Cortex of kidney (tissue), 1 donor: ENCODE measurements around the gene TRIM45.
"Not testable (repeated sequence)": the region's sequence is repeated elsewhere in the genome, so short reads cannot be mapped to it uniquely, and the experiment has no call there.

Experiments used
- DNase-seq: peaks from one replicate; lab custom pipeline; 2025; lab: John Stamatoyannopoulos, UW

Gene TRIM45, protein sequence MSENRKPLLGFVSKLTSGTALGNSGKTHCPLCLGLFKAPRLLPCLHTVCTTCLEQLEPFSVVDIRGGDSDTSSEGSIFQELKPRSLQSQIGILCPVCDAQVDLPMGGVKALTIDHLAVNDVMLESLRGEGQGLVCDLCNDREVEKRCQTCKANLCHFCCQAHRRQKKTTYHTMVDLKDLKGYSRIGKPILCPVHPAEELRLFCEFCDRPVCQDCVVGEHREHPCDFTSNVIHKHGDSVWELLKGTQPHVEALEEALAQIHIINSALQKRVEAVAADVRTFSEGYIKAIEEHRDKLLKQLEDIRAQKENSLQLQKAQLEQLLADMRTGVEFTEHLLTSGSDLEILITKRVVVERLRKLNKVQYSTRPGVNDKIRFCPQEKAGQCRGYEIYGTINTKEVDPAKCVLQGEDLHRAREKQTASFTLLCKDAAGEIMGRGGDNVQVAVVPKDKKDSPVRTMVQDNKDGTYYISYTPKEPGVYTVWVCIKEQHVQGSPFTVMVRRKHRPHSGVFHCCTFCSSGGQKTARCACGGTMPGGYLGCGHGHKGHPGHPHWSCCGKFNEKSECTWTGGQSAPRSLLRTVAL

DNA sequence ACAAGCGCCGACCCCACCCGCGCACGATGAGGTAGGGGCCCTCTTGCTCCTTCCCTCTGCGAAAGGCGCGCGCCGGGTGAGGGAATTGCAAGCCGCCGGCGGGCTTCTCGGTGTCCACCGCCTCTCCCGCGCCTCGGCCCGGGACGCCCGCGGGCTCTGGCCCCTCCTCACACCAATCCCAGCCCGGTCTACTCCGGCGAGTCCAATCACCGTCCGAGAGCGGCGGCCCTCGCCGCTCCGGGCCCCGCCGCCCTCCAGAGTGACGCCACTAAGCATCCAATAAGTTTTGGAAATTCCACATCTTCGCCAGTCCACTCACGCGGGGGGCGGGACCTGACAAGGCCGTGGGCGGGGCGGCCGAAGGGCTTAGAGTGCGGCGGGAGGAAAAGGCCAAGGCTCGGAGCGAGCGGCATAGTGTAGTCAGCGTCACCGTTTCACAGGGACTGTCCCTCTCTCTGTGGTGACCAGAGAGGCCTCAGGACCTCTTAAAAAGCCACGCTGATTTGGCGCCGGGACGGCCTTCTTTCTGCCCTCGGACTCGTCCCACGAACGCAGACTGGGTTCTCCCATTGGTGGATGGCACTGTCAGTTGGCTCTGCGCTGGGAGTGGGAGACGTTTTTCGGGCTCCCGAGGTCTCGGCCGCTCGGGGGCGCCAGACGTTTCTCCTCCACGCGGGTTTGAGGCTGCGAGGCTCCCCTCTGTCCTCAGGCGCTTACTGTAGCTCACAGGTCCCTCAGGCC, at the start of gene TRIM45:
TSS of gene TRIM45 (minus strand) at position 161 of the 741 bp plus-strand sequence. CDS start 548 bp downstream, outside the sequence.
- no peak for DNase-seq

DNA sequence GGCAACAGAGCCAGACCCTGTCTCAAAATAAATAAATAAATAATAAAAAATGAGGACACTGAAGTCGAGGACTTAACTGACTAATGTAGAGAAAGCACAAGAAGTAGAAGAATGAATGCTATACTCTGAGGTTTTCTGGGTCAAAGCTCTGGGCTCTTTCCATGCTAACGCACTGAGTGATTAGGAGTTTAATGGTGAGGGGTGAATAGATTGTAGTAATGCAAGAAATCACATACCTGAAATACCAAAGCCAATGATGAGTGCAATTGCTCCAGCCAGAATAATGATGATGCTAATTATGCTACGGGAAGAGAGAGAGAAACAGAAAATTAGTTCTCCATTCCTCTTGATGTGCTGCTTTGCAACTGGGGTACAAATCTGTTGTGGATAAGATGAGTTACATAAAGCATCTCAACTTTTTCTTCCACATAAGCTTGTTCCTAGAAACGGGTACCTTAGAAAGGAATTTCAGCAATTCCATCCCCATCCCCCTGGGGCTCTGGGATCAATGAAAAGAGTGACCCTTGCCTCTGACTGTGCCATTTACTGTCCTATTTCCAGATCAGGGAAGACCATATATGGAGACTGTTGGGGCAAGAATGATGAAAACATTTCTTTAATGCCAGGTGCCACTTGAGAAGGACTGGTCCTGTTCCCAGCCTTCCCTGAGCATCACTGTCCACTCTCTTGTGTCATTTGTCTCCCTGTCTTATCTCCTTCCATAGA, 48.5 kb upstream of the TRIM45 start:
- no peak for DNase-seq

DNA sequence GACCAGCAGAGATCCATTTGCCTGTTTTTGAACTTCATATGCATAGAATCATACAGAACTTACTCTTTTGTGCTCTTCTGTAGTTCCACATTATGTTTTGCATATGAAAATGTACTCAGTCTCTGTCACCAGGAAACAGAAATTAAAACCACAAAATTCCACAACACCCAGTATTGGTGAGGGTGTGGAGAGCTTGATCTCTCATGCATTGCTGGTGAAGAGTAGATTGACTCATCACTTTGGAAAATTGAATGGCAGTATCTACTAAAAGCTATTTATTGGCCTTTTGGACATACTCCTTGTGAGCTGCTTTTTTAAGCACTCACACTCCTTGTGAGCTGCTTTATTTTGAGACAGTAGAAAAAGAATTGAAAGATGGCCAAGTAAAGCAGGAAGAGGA, 45.9 kb upstream of the TRIM45 start:
- DNase-seq, result no peak

DNA sequence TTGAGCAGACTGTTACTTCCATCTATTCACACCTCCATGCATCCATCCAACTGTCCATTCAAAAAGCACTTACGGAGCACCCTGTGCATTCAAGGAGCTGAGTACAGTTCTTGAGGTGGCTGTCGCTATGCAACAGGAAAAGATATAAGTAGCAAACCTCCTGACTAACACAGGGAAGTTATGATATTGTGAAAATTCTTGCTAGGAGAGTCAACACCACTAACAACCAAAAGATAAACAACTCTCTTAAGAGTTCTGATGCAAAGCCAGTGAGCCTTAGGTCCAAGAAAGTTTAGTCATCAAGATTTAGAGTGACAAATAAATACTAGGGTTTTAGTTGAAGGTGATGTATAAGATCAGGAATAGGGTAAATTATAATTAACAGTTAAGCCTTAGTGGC, 44.5 kb upstream of the TRIM45 start:
- no peak for DNase-seq

DNA sequence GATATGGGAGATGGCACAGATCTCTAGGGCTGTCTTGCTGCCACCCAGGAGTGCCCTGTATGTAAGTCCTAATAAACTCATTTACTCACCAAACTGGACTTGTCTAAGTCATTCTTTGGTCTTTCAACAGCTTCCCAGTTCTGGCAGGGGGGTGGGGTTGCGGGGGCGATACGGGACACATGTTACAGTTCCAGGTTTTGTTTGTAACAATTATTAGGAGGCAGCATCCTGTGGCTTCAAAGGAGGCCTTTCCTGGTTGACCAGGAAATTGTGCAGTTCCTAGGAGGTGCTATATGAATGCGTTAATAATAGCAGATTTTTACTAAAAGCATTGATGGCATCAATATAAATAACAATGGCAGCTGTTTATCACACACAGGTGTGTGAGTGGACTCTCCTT, 42.7 kb upstream of the TRIM45 start:
- DNase-seq, result no peak

DNA sequence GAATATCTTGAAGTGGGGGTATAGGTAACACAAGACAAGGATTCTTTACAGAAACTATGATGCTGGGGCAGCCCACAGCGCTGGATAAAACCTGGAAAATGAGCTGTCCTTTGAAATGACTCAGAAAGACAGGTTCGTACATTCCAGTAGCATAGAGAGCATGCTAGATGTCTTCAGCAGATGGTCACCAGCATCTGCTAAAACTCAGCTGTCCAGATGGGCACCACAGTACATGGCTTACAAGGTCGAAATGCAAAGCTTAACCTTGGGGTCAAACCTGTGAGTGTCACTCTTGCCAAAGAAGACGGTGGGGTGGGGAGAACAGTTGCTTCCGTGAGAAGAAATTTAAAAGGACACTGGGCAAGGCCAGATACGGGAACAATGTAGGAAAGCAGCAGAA, 41.3 kb upstream of the TRIM45 start:
- DNase-seq, result no peak

DNA sequence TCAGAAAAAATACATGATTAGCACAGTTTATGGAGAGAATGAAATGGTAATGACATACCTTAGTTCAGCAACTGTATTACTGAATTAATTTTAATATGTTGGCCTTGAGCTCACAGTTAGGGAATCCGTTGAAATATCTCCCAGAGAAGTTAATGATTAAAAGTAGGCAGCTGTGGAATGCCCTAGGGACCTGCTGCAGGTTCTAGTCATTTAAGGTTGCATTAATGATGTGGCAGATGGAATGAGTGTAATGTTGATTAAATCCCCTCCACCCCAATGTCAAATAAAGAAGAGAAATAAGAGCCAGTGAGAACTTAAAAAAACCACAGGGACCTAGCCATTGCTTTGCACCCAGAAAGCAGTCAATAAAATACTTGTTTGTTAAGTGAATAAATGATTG, 40.3 kb upstream of the TRIM45 start:
- DNase-seq, result no peak

DNA sequence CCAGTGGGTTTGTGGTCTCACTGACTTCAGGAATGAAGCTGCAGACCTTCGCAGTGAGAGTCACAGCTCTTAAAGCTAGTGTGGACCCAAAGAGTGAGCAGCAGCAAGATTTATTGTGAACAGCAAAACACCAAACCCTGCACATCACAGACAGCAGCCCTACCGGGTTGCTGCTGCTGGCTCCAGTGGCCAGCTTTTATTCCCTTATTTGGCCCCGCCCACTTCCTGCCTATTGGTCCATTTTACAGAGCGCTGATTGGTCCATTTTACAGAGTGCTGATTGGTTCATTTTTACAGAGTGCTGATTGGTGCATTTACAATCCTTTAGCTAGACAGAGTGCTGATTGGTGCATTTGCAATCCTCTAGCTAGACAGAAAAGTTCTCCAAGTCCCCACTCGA, 29.8 kb upstream of the TRIM45 start:
- DNase-seq, result not testable (repeated sequence)

DNA sequence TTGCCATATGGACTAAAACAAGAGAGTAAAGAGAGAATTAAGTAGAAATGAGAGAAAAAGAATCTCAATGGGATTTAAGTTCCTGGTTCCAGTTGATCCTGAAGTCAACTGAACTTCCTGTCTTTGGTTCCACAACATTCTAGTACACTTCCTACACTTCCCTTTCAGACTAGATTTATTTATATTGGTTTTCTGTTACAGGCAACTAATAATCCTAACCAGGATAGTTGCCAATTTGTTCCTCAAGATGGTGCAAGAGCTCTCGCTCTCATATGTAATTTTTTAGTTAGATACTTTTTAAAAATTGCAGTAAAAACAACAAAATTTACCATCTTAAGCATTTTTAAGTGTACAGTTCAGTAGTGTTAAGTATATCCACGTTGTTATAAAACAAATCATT, 28.8 kb upstream of the TRIM45 start:
- no peak for DNase-seq

DNA sequence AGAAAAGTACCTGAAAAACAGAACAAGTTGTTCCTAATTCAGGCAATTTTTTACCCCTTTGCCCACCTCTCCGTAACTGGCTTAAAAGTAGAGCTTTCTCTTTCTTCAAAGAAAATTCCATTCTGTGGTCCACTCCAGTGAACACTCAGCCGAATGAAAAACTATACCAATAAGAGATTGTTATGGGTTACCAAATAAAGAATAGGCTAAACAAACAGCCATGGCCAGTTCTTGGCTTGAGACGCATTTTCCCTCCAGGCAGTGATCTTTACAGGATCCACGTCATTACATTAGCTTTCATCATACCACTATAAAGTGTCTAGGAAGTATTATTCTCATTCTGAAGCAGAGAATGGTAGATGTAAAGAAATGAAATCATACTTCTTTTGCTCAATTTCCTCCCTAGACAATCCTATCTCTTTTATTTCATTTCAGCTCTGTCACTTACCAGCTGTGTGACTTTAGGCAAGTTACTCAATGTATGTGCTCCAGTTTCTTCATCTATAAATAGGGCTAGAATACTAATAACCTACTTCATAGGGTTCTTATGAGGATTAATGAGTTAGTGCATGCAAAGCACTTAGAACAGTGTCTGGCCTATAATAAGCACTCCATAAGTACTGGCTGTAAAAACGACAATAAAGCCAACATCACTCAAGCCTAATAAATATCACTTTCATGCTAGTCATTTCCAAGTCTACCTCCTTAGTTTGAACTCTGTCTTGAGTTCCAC, 26.5 kb upstream of the TRIM45 start:
- DNase-seq, result no peak

DNA sequence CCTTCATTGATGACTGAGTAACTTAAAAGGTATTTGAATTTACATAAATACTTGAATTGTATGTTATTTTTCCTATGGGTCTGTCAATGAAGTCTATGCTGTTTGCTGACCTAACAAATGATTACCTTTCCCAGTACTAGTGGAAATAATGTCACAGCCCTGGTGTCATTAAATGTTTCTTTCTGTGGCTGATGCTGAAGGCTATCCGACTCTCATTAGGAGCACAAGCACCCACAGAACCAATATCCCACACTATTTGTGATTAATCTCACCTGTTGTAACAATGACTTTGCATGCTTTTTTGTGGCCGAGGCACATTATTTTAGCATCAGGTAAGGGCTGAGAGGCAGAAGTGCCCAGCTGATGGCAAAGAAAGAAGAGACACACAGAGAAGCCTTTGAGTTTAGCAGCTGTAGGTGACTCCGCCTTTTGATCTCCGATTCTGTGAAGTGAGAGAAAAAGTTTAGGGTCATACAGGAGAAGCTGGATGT, 25.8 kb upstream of the TRIM45 start:
- DNase-seq, result no peak

DNA sequence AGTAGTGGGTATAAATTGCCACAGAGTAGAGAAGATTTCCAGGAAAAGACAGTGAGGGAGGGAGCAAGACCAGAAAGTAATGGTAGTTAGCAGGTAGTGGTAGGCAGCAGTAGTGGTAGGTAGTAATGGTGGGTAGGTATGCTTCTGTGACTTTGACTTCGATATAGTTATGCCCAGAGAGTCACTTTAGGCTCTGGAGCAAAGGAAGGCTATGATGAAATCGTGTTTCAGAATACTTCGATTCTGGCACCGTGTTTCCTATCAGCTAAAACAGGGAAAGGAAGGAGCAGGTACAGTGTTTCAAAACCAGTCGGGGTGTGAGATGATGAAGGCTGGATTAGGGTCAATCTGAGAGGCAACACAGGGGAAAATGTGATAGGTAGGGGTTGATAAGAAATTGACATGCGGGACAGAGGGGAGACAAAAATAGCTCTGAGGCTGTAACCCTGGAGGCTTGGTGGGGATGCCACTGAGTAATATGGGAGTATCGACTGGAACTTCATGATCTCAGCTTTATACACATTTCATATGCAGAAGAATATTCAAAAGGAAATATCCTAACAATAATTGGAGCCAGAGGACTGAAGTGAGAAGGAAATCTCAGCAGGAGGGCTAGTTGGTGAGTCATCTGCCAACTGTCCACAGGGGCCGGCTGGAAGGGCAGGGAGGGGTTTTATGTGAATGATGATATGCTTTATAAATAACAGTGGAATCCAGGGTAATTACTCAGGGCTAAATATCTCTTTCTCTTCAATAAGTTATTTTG, 25.2 kb upstream of the TRIM45 start:
- no peak for DNase-seq

DNA sequence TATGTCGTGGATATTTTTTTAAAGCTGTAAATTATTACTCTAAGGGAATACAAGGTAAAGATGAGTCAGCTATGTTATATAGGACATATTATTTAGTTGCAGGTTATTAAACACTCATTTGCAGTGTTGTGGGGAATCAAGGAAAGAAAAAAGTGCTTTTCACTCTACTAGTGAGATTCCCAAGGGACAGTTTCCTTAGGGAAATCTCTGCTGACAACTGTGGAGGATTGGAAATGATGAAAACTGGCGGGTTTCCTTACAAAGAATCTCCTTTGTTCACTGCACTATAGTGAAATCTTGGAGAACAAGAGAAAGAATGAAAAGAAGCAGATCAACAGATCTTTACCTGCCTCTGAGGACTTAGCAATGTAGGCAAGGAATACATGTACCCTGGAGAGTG, 24.5 kb upstream of the TRIM45 start:
- DNase-seq, result no peak

DNA sequence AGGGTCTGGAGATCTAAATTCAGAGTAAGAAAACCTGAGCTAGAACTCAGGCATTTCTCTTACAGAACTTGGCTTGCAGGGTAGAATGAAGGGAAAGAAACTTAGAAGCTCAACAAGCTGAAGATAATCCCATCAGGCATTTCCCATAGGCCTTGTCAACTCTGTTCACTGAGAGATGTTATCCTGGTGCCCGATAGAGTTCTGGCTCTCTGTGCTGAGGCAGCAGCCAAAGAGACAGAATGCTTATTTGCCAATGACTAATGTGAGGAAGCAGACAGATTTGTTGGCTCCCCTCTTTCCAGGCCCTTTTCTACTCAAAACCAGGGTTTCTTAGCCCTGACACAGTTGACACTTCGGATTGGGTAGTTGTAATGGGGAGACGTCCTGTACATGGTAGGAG, 22.3 kb upstream of the TRIM45 start:
- no peak for DNase-seq

DNA sequence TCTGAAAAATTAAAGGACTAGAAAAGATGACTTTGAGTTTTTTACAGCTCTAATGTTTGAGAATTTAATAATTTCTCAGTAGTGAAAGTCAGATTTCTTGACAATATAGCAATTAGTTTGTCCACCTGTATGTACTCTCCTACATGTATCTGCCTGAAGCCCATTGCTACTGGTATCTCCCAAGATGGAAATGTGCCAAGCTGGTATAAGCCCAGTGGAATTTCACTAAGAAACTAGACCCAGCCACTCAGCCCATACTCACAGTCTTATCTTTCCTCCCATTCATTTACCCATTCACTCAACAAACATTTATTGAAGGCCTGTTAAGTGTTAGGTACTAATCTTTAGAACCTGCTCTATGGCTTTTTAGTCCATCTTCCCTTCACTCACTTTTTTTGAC, 21.6 kb upstream of the TRIM45 start:
- DNase-seq, result no peak

DNA sequence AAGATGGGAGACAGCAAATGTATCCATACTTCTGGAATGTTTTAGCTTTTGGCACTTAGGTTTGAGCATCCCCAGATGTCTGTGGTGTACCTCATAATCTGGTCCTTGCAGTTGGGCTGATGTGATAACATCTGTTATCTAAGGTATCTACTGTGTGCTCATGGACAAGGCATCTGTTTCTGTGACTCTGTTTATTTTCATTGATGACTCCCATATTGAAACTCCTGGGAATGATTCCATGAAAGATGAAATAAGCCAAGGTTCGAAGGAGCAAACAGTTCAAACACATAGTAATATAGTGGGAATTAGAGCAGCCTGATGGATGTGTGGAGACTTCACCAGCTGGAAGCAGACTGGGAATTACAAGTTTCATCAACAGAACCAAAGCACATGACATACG, 20.7 kb upstream of the TRIM45 start:
- no peak for DNase-seq

DNA sequence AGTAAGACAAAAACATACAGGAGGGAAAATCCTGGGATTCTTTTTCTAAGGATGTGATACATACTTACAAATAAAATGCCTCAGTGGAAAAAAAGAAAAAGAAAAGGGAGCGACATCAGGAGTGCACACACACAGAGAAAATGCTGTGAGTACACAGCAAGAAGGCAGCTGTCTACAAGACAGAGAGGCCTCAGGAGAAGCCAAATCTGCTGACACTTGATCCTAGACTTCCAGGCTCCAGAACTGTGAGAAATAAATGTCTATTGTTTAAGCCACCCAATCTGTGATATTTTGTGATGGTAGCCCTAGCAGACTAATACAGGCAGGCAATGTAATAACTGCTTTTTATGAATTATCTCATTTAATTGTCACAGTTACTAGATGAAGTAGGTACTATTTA, 17.0 kb upstream of the TRIM45 start:
- no peak for DNase-seq

DNA sequence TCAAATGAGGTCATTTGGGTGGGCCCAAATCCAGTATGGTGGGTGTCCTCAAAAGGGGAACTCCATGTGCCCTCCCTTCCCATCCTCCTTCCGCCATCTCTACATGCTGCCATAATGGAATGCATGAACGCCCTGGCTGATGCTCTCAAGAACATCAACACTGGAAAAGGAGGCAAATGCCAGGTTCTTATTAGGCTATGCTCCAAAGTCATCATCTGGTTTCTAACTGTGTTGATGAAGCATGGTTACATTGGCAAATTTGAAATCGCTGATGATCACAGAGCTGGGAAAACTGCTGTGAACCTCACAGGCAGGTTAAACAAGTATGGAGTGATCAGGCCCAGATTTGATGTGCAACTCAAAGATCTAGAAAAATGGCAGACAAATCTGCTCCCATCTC, 16.6 kb upstream of the TRIM45 start:
- no peak for DNase-seq

DNA sequence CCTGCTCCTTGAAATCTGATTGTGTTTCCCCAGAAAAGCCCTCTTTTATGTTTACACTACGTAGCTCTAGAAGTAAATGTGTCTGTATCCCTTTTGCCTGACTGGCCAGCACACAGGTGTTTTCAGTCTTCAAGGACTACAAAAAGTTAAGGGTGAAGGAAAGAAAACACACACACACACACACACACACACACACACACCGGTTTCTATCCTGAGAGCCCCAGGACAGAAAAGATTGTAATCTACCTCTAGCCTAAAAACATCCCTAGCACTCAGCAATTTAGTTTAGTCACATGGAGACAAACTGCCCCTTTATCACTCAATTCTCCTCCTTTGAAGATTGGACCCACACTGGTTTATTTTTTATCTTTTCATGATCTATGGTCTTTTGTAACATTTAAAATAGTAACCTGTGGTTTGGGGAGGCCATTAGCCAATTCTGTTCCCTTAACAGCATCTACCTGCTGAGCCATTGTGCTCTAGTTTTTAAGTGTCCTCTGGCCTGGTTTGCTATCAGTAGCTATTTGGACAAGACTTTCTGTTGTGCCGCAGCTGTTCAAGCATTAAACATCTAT, 15.8 kb upstream of the TRIM45 start:
- no peak for DNase-seq

DNA sequence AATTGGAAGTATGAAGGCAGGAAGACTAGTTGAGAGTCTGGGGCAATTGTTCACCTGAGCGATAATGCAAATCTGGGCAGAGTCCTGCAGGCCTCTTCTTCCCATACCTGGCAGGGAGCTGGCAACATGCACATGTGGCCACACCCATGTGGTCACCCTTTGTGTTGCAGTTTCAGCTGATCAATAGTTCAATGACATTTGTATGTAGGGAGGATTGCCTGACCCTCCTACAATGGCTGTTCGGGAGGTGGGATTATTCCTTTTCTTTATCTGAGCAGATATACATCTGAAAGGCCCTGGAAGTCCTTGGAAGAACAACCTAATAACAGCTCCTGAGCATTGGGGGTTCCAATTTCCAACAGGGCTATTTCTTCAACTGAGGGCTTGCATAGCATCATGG, 15.2 kb upstream of the TRIM45 start:
- DNase-seq, result no peak

DNA sequence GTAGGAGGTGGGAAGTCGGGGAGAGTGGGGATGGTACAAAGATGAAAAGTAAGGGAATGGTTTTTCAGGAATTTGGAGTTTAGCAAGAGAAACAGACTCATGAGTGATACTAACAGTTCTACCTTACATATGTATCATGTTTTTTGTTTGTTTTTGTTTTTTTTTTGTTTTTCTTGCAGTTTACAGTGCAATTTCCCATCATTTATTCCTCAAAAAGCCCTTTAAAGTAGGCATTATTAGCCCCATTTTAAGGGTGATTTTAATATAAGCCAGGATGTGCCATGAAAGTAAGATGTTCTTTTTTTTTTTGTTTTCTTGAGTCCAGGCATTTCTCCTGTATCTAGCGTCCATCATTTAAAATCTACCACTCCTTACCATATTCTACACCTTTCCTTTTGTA, 13.8 kb upstream of the TRIM45 start:
- DNase-seq, result no peak
